Activated CD8-positive, alpha-beta memory T cell treated with anti-CD3 and anti-CD28 coated beads, Interleukin-2, amount 50 U/mL, for 48 hours (primary cell): ENCODE measurements around the gene SSBP3.

ENCODE experiments used
- DNase-seq: peaks from one replicate; pipeline ENCODE4 v3.0.0-alpha.2; 2020

The SSBP3 gene

GRCh38 chr1:54263601-54264226 is 142.5 kb downstream of the SSBP3 start:
- no peak for DNase-seq

GRCh38 chr1:54262244-54262643 is 143.9 kb downstream of the SSBP3 start:
- DNase-seq: no peak

GRCh38 chr1:54260810-54261209 is 145.4 kb downstream of the SSBP3 start:
- DNase-seq: no peak

GRCh38 chr1:54259546-54260140 is 146.6 kb downstream of the SSBP3 start:
- no peak for DNase-seq

- no peak for DNase-seq
Observed at GRCh38 chr1:54257876-54258275, 148.3 kb downstream of the SSBP3 start.

- DNase-seq: no peak
Observed at GRCh38 chr1:54257346-54257620, 148.9 kb downstream of the SSBP3 start.

GRCh38 chr1:54256522-54257345 is 149.5 kb downstream of the SSBP3 start:
- no peak for DNase-seq

GRCh38 chr1:54255026-54255702 is 151.0 kb downstream of the SSBP3 start:
- DNase-seq: no peak

- DNase-seq: no peak
Observed at GRCh38 chr1:54254055-54254454, 152.1 kb downstream of the SSBP3 start.

- no peak for DNase-seq
Observed at GRCh38 chr1:54253480-54253879, 152.7 kb downstream of the SSBP3 start.

GRCh38 chr1:54252371-54252936 is 153.7 kb downstream of the SSBP3 start:
- no peak for DNase-seq

- no peak for DNase-seq
Observed at GRCh38 chr1:54250670-54251069, 155.5 kb downstream of the SSBP3 start.

GRCh38 chr1:54249819-54250435 is 156.3 kb downstream of the SSBP3 start:
- no peak for DNase-seq

GRCh38 chr1:54248966-54249365 is 157.2 kb downstream of the SSBP3 start:
- no peak for DNase-seq

- DNase-seq: no peak
Observed at GRCh38 chr1:54247863-54248515, 158.2 kb downstream of the SSBP3 start.

GRCh38 chr1:54246116-54246721 is 160.0 kb downstream of the SSBP3 start:
- no peak for DNase-seq

GRCh38 chr1:54245501-54245900 is 160.7 kb downstream of the SSBP3 start:
- no peak for DNase-seq

- DNase-seq: no peak
Observed at GRCh38 chr1:54244655-54245054, 161.5 kb downstream of the SSBP3 start.

GRCh38 chr1:54243022-54243421 is 163.2 kb downstream of the SSBP3 start:
- DNase-seq: no peak

GRCh38 chr1:54241364-54241763 is 164.8 kb downstream of the SSBP3 start:
- DNase-seq: no peak

GRCh38 chr1:54240741-54241335 is 165.4 kb downstream of the SSBP3 start:
- DNase-seq: no peak

- DNase-seq: no peak
Observed at GRCh38 chr1:54239631-54240031, 166.6 kb downstream of the SSBP3 start.
